ENCODE results near the gene METTL14.

METTL14 gene

DNA sequence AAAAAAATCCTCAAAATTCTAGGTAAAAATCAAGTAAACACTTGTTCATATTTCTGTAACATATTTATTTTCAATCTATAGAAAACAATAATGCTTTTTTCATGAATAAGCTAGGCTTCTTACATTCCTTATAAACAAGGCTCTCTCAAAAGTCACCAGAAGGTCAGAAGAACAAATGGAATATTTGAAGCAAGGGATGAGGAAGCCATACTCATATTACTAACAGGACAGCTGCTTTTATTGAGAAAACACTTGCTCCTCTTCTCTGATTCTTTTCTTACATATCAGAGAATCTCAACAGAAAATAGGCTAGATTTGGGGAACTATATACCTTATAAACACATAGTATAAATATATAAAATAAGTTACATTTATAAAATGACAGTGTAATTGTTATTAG lies 67.9 kb downstream of the METTL14 start:
- Histone ChIP-seq H3K9me3 (ENCODE audit: control insufficient read depth, low read length) (no peaks in the 10 kb centered on the region), H3K9ac (ENCODE audit: low read length) (no peak overlapping the region), H3K36me3 (ENCODE audit: control insufficient read depth, insufficient read depth, low read length) (peaks cover 4% of the 10 kb centered on the region), H3K27me3 (ENCODE audit: control insufficient read depth, insufficient read depth, low read length) (no peaks in the 10 kb centered on the region), H3K4me1 (ENCODE audit: control insufficient read depth, insufficient read depth, low read length) (peaks cover 12% of the 10 kb centered on the region), H3K4me3 (ENCODE audit: low read length) (no peak overlapping the region)

DNA sequence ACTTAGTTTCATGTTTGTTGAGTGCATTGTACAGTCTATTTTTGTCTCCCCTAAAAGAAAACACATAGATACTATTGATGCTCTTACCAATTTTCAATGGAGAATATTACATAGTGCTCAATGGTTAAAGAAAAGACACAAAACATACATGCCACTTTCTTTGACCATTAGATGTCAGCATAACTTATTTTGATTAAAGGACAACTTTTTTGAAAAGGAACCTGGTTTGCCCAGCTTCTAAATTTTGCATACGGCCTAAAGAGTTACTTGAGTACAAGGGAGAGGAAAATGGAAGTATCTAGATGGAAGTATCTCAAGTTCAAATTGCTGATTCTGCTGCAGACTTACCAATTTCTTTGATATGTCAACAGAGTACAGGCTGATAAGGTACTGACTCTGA lies 68.5 kb downstream of the METTL14 start:
- no peaks in the 10 kb centered on the region for H3K9me3 ChIP-seq (ENCODE audit: control insufficient read depth, low read length)
- H3K9ac ChIP-seq (ENCODE audit: low read length), result no peak overlapping the region
- H3K4me3 ChIP-seq (ENCODE audit: low read length), result no peak overlapping the region
- no peaks in the 10 kb centered on the region for H3K27me3 ChIP-seq (ENCODE audit: control insufficient read depth, insufficient read depth, low read length)
- peaks cover 12% of the 10 kb centered on the region for H3K4me1 ChIP-seq (ENCODE audit: control insufficient read depth, insufficient read depth, low read length)
- peaks cover 4% of the 10 kb centered on the region for H3K36me3 ChIP-seq (ENCODE audit: control insufficient read depth, insufficient read depth, low read length)

DNA sequence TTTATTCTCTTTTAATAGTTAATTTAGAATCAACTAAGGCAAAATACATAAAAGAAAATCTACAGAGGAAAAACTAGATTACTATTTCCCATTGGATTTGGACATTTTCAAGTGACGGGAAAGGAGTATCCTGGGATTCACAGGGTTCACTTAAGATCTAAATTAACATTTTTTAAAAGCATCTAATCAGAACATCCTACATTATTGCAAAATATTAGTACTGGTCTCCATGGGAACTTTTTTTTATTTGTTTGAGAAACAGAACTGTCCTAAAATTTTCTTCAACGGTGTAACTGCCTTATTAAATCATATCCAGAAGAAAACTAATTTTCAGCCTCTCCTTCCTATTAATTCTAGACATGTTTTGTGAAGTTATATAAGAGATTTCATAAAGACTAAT lies 69.7 kb downstream of the METTL14 start:
- Histone ChIP-seq H3K4me1 (ENCODE audit: control insufficient read depth, insufficient read depth, low read length) (peaks cover 12% of the 10 kb centered on the region), H3K9me3 (ENCODE audit: control insufficient read depth, low read length) (no peaks in the 10 kb centered on the region), H3K4me3 (ENCODE audit: low read length) (no peak overlapping the region), H3K27me3 (ENCODE audit: control insufficient read depth, insufficient read depth, low read length) (no peaks in the 10 kb centered on the region), H3K9ac (ENCODE audit: low read length) (no peak overlapping the region), H3K36me3 (ENCODE audit: control insufficient read depth, insufficient read depth, low read length) (peaks cover 4% of the 10 kb centered on the region)

DNA sequence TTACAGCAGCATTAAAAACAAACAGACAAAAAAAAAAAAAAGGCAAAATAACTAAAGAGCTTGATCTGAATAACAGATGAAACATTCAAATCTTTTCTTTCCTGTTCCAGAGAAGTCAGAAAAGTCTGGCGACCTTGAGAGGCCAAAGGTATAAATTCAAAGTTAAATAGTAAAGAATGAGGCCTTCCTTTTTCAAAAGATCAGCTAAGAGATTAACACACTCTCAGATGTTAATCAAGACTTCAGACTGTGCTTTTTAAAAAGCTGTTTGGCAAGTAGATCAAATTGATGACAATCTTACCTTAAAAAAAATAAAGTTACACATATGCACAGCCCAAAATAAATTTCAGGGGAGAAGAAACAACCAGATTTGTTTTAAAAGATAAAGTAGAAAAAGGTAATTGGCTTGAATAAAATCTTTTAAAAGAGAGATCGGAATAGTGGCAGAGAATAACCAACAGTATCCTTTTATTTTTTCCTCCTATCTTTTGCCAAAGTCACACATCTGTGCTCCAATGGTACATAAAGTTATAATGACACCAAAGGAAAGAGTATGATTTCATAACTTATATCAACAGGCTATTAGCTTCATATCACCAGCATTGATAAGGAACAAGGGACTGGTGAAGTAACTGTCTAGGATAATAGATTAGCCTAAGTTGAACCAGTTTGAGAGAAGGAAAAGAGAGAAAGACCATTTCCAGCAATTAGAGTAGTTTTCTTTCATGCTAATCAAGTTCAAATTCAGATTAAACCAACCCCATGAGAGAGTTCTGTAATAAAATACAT lies 70.4 kb downstream of the METTL14 start:
- H3K36me3 ChIP-seq (ENCODE audit: control insufficient read depth, insufficient read depth, low read length), result peaks cover 4% of the 10 kb centered on the region
- peaks cover 12% of the 10 kb centered on the region for H3K4me1 ChIP-seq (ENCODE audit: control insufficient read depth, insufficient read depth, low read length)
- no peak overlapping the region for H3K9ac ChIP-seq (ENCODE audit: low read length)
- H3K4me3 ChIP-seq (ENCODE audit: low read length), result no peak overlapping the region
- H3K9me3 ChIP-seq (ENCODE audit: control insufficient read depth, low read length), result no peaks in the 10 kb centered on the region
- no peaks in the 10 kb centered on the region for H3K27me3 ChIP-seq (ENCODE audit: control insufficient read depth, insufficient read depth, low read length)

DNA sequence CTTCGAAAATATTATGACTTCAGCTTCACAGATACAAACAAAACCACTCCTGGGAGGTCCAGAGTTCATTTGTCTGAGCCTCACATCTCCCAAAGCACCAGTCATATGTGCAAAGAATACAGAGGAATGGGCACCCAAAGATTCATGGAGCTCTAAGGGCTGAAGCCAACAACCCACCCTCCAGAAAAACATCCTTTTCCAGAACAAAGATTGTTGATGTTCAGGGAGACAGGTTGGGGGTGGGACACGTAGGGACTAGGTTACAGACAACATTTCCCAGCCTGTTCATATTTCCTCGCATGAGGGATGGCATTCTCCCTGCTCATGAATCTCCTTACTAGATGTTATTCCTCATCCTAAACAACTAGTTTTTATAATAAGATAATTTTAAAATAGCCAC lies 71.2 kb downstream of the METTL14 start:
- no peak overlapping the region for H3K4me3 ChIP-seq (ENCODE audit: low read length)
- no peaks in the 10 kb centered on the region for H3K9me3 ChIP-seq (ENCODE audit: control insufficient read depth, low read length)
- H3K27me3 ChIP-seq (ENCODE audit: control insufficient read depth, insufficient read depth, low read length), result no peaks in the 10 kb centered on the region
- H3K36me3 ChIP-seq (ENCODE audit: control insufficient read depth, insufficient read depth, low read length), result peaks cover 1% of the 10 kb centered on the region
- H3K9ac ChIP-seq (ENCODE audit: low read length), result no peak overlapping the region
- peaks cover 12% of the 10 kb centered on the region for H3K4me1 ChIP-seq (ENCODE audit: control insufficient read depth, insufficient read depth, low read length)

DNA sequence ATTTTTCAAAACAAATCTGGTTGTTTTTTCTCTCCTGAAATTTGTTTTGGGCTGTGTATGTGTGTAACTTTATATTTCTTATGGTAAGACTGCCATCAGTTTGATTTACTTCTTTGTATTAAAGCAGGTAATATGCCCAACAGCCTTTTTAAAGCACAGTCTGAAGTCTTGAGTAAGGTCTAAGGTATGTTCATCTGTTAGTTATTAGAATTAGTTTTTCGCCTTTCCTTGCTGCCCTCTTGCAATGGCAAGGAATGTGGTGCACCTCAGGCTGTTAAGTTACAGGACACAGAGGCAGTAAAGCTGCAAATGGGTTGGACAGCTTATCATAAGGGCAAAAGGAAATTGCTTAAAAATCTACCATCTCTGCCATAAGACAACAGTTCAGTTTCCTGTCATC lies 71.8 kb downstream of the METTL14 start:
- Histone ChIP-seq H3K27me3 (ENCODE audit: control insufficient read depth, insufficient read depth, low read length) (no peaks in the 10 kb centered on the region), H3K4me1 (ENCODE audit: control insufficient read depth, insufficient read depth, low read length) (peaks cover 12% of the 10 kb centered on the region), H3K9me3 (ENCODE audit: control insufficient read depth, low read length) (no peaks in the 10 kb centered on the region), H3K36me3 (ENCODE audit: control insufficient read depth, insufficient read depth, low read length) (no peaks in the 10 kb centered on the region), H3K4me3 (ENCODE audit: low read length) (no peak overlapping the region), H3K9ac (ENCODE audit: low read length) (no peak overlapping the region)

DNA sequence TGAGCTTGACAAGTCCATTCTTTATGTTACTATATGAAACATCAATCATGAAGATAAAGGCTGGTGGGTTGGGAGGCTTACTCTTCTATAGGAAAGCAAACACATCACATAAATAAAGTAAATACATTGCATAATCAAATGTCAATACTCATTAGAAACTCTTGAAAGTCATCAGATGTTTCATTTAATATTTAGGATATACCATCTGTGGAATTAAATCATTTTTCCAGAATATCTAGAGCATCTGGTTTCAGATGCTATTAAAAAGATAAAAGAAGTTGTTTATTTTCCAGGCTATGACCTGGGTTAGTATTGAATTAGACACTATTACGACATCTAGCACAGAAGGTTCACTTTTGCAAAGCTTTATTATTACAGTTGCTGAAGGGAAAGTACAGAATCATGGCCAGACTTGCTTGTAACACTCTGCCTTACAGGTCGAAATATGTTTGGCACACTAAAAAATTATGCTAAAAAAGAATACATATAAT lies 72.6 kb downstream of the METTL14 start:
- no peaks in the 10 kb centered on the region for H3K36me3 ChIP-seq (ENCODE audit: control insufficient read depth, insufficient read depth, low read length)
- no peak overlapping the region for H3K9ac ChIP-seq (ENCODE audit: low read length)
- H3K27me3 ChIP-seq (ENCODE audit: control insufficient read depth, insufficient read depth, low read length), result no peaks in the 10 kb centered on the region
- H3K9me3 ChIP-seq (ENCODE audit: control insufficient read depth, low read length), result no peaks in the 10 kb centered on the region
- peaks cover 12% of the 10 kb centered on the region for H3K4me1 ChIP-seq (ENCODE audit: control insufficient read depth, insufficient read depth, low read length)
- H3K4me3 ChIP-seq (ENCODE audit: low read length), result no peak overlapping the region

DNA sequence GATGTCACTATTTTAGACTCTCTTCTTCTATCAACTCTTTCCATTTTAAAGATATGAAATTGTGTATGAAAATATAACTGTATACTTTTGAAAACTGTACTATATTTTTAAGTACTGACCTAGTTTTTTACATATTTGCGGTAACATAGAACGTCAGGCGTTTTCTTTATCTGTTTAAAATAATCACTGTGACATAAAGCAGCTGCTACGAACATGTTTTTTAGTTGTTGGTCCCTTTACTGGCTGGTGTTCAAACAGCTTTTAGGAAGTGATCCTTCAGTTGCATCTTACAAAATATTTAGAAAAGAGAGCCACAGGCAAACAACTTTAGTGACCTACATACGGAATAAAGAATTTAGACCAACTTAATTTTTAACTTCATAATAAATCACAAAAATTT lies 73.1 kb downstream of the METTL14 start:
- no peak overlapping the region for H3K9ac ChIP-seq (ENCODE audit: low read length)
- H3K27me3 ChIP-seq (ENCODE audit: control insufficient read depth, insufficient read depth, low read length), result no peaks in the 10 kb centered on the region
- H3K9me3 ChIP-seq (ENCODE audit: control insufficient read depth, low read length), result no peaks in the 10 kb centered on the region
- peaks cover 12% of the 10 kb centered on the region for H3K4me1 ChIP-seq (ENCODE audit: control insufficient read depth, insufficient read depth, low read length)
- H3K4me3 ChIP-seq (ENCODE audit: low read length), result no peak overlapping the region
- no peaks in the 10 kb centered on the region for H3K36me3 ChIP-seq (ENCODE audit: control insufficient read depth, insufficient read depth, low read length)

DNA sequence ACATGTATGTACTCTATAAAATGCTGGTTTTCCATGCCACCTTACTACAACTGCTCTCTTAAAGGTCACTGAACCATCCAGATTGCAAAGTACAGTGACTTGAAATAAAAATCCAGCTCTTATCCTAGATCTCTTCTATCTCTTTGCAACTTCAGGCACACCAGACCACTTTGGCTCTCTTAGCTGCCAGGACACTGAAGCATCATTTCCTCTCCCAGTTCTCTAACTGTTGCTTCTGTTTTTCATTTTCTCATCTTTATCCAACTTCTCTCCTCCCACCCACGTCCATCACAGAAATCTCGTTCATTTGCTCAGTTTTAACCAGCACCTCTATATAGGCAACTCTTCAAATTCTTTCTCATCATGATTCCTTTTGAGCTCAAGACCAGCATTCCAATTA lies 74.3 kb downstream of the METTL14 start:
- no peaks in the 10 kb centered on the region for H3K9me3 ChIP-seq (ENCODE audit: control insufficient read depth, low read length)
- H3K4me3 ChIP-seq (ENCODE audit: low read length), result no peak overlapping the region
- H3K4me1 ChIP-seq (ENCODE audit: control insufficient read depth, insufficient read depth, low read length), result peaks cover 1% of the 10 kb centered on the region

DNA sequence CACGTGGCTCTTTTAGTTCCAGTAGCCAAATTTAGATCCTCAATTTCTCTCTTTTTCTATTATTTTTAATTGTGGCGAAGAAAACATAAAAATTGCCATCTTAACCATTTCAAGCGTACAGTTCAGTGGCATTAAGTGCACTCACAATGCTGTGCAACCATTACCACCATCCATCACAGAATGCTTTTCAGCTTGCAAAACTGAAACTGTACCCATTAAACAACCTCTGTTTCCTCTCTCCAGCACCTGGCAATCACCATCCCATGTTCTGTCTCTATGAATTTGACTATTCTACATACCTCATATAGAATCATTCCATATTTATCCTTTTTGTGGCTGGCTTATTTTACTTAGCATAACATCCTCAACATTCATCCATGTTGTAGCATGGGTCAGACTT lies 74.9 kb downstream of the METTL14 start:
- H3K9me3 ChIP-seq (ENCODE audit: control insufficient read depth, low read length), result no peaks in the 10 kb centered on the region
- H3K27me3 ChIP-seq (ENCODE audit: control insufficient read depth, insufficient read depth, low read length), result no peaks in the 10 kb centered on the region
- no peaks in the 10 kb centered on the region for H3K36me3 ChIP-seq (ENCODE audit: control insufficient read depth, insufficient read depth, low read length)
- H3K4me1 ChIP-seq (ENCODE audit: control insufficient read depth, insufficient read depth, low read length), result no peaks in the 10 kb centered on the region
- no peak overlapping the region for H3K4me3 ChIP-seq (ENCODE audit: low read length)
- no peak overlapping the region for H3K9ac ChIP-seq (ENCODE audit: low read length)

More for the DNA sequence above, 74.3 kb downstream of the METTL14 start:
- Histone ChIP-seq H3K27me3 (ENCODE audit: control insufficient read depth, insufficient read depth, low read length) (no peaks in the 10 kb centered on the region), H3K36me3 (ENCODE audit: control insufficient read depth, insufficient read depth, low read length) (no peaks in the 10 kb centered on the region), H3K9ac (ENCODE audit: low read length) (no peak overlapping the region)

DNA sequence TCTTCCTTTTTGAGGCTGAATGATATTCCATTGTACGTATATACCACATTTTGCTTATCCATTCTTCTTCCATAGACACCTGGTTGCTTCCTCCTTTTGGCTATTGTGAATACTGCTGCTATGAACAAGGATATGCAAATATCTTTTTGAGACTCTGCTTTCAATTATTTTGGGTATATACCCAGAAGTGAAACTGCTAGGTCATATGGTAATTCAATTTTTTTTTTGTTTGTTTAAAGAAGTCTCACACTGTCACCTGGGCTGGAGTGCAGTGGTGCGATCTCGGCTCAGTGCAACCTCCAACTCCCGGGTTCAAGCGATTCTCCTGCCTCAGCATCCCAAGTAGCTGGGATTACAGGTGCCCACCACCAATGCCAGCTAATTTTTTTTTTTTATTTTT lies 75.3 kb downstream of the METTL14 start:
- Histone ChIP-seq H3K36me3 (ENCODE audit: control insufficient read depth, insufficient read depth, low read length) (no peaks in the 10 kb centered on the region), H3K4me1 (ENCODE audit: control insufficient read depth, insufficient read depth, low read length) (no peaks in the 10 kb centered on the region), H3K4me3 (ENCODE audit: low read length) (no peak overlapping the region)

DNA sequence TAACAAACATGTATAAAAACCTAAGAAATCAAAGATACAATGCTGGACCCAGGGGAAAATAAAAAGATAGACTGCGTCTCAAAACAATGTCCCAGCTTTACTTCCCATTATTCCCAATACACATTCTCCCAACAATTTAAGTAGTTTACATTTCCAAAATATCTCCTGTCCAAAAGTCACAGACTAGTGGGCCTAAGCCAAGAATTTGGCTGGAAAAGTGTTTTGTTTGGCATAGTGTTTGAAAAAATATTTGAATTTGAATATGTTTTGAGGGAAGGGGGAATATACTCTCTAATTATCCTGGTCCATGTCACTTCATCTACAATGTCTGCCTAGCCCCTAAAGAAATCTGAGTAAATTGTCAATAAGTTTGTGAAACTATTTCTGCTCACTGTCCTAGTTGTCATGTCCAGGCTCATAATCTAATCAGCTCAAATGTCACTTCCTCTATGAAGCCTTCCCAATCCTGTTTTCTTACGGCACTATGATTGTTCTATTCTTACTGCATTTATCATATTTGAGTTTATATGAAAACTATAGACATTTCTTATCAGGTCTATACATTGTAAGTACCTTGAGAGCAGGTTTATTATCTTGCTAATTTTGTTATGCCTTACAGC lies 76.3 kb downstream of the METTL14 start:
- Histone ChIP-seq H3K9me3 (ENCODE audit: control insufficient read depth, low read length) (no peaks in the 10 kb centered on the region), H3K36me3 (ENCODE audit: control insufficient read depth, insufficient read depth, low read length) (no peaks in the 10 kb centered on the region), H3K4me1 (ENCODE audit: control insufficient read depth, insufficient read depth, low read length) (peaks cover 4% of the 10 kb centered on the region), H3K27me3 (ENCODE audit: control insufficient read depth, insufficient read depth, low read length) (no peaks in the 10 kb centered on the region), H3K9ac (ENCODE audit: low read length) (no peak overlapping the region), H3K4me3 (ENCODE audit: low read length) (no peak overlapping the region)

More for the DNA sequence above, 75.3 kb downstream of the METTL14 start:
- Histone ChIP-seq H3K9me3 (ENCODE audit: control insufficient read depth, low read length) (no peaks in the 10 kb centered on the region), H3K27me3 (ENCODE audit: control insufficient read depth, insufficient read depth, low read length) (no peaks in the 10 kb centered on the region), H3K9ac (ENCODE audit: low read length) (no peak overlapping the region)

Measured in mucosa of stomach (tissue), 1 donor.